ENCODE data around the gene DGKI.

Gene DGKI

GRCh38 chr7:137787301-137787976, 59.3 kb downstream of the DGKI start:
- no peak for DNase-seq

- DNase-seq = no peak
Measured at GRCh38 chr7:137778511-137778910, 68.3 kb downstream of the DGKI start.

GRCh38 chr7:137774793-137775201, 72.0 kb downstream of the DGKI start:
- DNase-seq = no peak

- DNase-seq = no peak
Measured at GRCh38 chr7:137772748-137773147, 74.0 kb downstream of the DGKI start.

- no peak for DNase-seq
Measured at GRCh38 chr7:137772316-137772715, 74.5 kb downstream of the DGKI start.

GRCh38 chr7:137771679-137772078, 75.1 kb downstream of the DGKI start:
- no peak for DNase-seq

- DNase-seq = no peak
Measured at GRCh38 chr7:137771273-137771672, 75.5 kb downstream of the DGKI start.

- DNase-seq = no peak
Measured at GRCh38 chr7:137768366-137768765, 78.4 kb downstream of the DGKI start.

- no peak for DNase-seq
Measured at GRCh38 chr7:137762334-137762733, 84.4 kb downstream of the DGKI start.

GRCh38 chr7:137760111-137760510, 86.7 kb downstream of the DGKI start:
- DNase-seq = no peak

- no peak for DNase-seq
Measured at GRCh38 chr7:137757146-137757925, 89.4 kb downstream of the DGKI start.

GRCh38 chr7:137755846-137756651, 90.7 kb downstream of the DGKI start:
- no peak for DNase-seq

- no peak for DNase-seq
Measured at GRCh38 chr7:137755427-137755826, 91.3 kb downstream of the DGKI start.

- DNase-seq = no peak
Measured at GRCh38 chr7:137753948-137754851, 92.6 kb downstream of the DGKI start.

- no peak for DNase-seq
Measured at GRCh38 chr7:137753575-137753947, 93.2 kb downstream of the DGKI start.

GRCh38 chr7:137753067-137753466, 93.7 kb downstream of the DGKI start:
- DNase-seq = no peak

GRCh38 chr7:137751361-137752009, 95.3 kb downstream of the DGKI start:
- no peak for DNase-seq

- no peak for DNase-seq
Measured at GRCh38 chr7:137747359-137748031, 99.3 kb downstream of the DGKI start.

GRCh38 chr7:137743021-137743420, 103.8 kb downstream of the DGKI start:
- no peak for DNase-seq

GRCh38 chr7:137742051-137742450, 104.7 kb downstream of the DGKI start:
- DNase-seq = no peak

- DNase-seq = no peak
Measured at GRCh38 chr7:137741443-137741842, 105.3 kb downstream of the DGKI start.

- DNase-seq = no peak
Measured at GRCh38 chr7:137734221-137734620, 112.6 kb downstream of the DGKI start.

Data from NK-92 treated with Interleukin-12 subunit alpha and Interleukin-12 subunit beta, amount 100 ng/mL, for 24 hours (cell line).